Natural killer cell (primary cell): ENCODE data around the gene TBL3. TPM values are rescaled to one million over a fixed set of nuclear protein-coding genes. Genes with fewer than 3 reads are reported as not detected.
A peak's percentile ranks its signal among the peaks of the same experiment; 100 is the strongest.

Experiments
- ATAC-seq, 3 donors: fragments of 150-1000 bp in 2 of 3; fragments of 200-7000 bp in 1 of 3; cut with Tn5 transposase; 1 replicate in 1 of 3; 2 replicates in 2 of 3; pipeline ENCODE4 v1.10.0; 2021; ENCODE audit warnings: mild to moderate bottlenecking in 2 of 3, moderate library complexity in 2 of 3
- DNase-seq, 2 donors: peaks; one replicate each; pipeline versions ENCODE4 v3.0.0 to v3.0.0-alpha.2; 2013 to 2021; ENCODE audit warnings: mixed read lengths in 1 of 2
- H3K27ac ChIP-seq: one replicate; pipeline ENCODE4 v1.5.1; 2013; ENCODE audit warnings: mild to moderate bottlenecking, low read length
- H3K27me3 ChIP-seq: one replicate; pipeline ENCODE4 v1.6.1; 2013; ENCODE audit warnings: low read length; ENCODE audit not compliant: control insufficient read depth, insufficient read depth
- H3K36me3 ChIP-seq: one replicate; pipeline ENCODE4 v1.6.1; 2013; ENCODE audit warnings: low read length; ENCODE audit not compliant: control insufficient read depth, insufficient read depth
- H3K4me1 ChIP-seq: one replicate; pipeline ENCODE4 v1.6.1; 2013; ENCODE audit warnings: low read length; ENCODE audit not compliant: control insufficient read depth, insufficient read depth
- H3K4me3 ChIP-seq: one replicate; pipeline ENCODE4 v1.5.1; 2013; ENCODE audit warnings: low read length
- H3K9me3 ChIP-seq: one replicate; pipeline ENCODE4 v1.6.1; 2013; ENCODE audit warnings: low read length; ENCODE audit not compliant: control insufficient read depth, insufficient read depth
- H3K27ac Mint-ChIP-seq, 2 donors: one replicate each; pipeline ENCODE4 v1.8.0; 2022; ENCODE audit warnings: mild to moderate bottlenecking in 2 of 2, mixed read lengths in 2 of 2, moderate library complexity in 1 of 2
- H3K27me3 Mint-ChIP-seq, 2 donors: one replicate each; pipeline ENCODE4 v1.8.0; 2022; ENCODE audit warnings: low read depth in 2 of 2, mixed read lengths in 2 of 2
- H3K36me3 Mint-ChIP-seq: one replicate; pipeline ENCODE4 v1.8.0; 2022; ENCODE audit warnings: mixed read lengths
- H3K4me1 Mint-ChIP-seq, 2 donors: one replicate each; pipeline ENCODE4 v1.8.0; 2022; ENCODE audit warnings: mixed read lengths in 2 of 2
- H3K4me3 Mint-ChIP-seq: one replicate; pipeline ENCODE4 v1.8.0; 2022; ENCODE audit warnings: mild to moderate bottlenecking, moderate library complexity, mixed read lengths
- H3K9me3 Mint-ChIP-seq, 2 donors: one replicate each; pipeline ENCODE4 v1.8.0; 2022; ENCODE audit warnings: mixed read lengths in 2 of 2
- WGBS: methylation state at CpG from one replicate; pipeline ENCODE4 v1.1.7; 2013; ENCODE audit warnings: missing lambda C conversion rate; ENCODE audit not compliant: insufficient coverage; 5-methylcytosine and 5-hydroxymethylcytosine counted together
- intact Hi-C: fragments of 100-400 bp; cut with micrococcal nuclease; formaldehyde crosslinking; loops from one replicate; pipeline ENCODE4 v1.14.2; 2022
- total RNA-seq, 4 donors: library from RNA; stranded (reverse); fragments of 120-200 nt in 1 of 4; gene quantifications; one replicate each; pipeline versions ENCODE4 v1.2.3 to v1.2.4, GENCODE V29; 2013 to 2022
- TF ChIP-seq, protein P1 (sequence below): fragments of 200-600 bp; IDR thresholded peaks from one replicate; pipeline ENCODE4 v1.8.0; 2022; ENCODE audit warnings: antibody characterized with exemption

The TBL3 gene
- total RNA-seq: 10 to 100 TPM; 25.1 to 28.9 (median 28.1) TPM
- total RNA-seq (2013): 24.3 TPM

DNA sequence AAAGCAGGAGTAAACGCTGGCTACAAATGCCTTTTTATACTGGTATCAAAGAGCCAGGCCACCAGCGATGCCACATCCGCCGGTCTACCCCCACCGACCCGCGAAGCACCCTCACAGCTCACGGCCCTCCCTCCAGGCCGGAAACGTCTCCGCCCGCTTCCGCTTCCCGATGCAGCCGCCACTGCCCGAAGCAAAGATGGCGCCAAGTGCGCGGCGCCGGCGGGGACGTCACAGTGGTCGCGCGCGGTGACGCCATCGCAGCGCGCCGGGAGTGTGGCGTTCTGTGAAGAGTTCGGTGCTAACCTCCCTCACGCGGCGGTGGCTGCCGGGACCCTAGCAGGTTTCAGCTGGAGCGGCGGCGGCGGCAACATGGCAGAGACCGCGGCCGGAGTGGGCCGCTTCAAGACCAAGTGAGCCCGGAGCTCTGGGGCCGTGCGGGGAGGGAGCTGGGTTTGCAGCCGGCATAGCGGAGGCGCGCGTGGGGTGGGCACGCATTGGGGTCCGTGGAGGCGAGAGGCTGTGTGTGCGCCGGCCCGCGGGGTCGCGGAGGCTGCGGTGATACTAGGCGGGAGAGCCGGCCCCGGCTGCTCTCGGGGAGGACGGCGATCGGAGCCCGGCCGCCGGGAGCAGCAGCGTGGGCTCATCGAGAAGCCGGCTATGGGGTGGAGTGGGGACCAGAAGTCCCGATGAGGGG, at the start of gene TBL3:
TBL3 (plus strand) TSS at position 258 of the 694 bp plus-strand sequence; CDS start at position 370, 112 bp downstream.
- TF ChIP-seq, protein P1, sequence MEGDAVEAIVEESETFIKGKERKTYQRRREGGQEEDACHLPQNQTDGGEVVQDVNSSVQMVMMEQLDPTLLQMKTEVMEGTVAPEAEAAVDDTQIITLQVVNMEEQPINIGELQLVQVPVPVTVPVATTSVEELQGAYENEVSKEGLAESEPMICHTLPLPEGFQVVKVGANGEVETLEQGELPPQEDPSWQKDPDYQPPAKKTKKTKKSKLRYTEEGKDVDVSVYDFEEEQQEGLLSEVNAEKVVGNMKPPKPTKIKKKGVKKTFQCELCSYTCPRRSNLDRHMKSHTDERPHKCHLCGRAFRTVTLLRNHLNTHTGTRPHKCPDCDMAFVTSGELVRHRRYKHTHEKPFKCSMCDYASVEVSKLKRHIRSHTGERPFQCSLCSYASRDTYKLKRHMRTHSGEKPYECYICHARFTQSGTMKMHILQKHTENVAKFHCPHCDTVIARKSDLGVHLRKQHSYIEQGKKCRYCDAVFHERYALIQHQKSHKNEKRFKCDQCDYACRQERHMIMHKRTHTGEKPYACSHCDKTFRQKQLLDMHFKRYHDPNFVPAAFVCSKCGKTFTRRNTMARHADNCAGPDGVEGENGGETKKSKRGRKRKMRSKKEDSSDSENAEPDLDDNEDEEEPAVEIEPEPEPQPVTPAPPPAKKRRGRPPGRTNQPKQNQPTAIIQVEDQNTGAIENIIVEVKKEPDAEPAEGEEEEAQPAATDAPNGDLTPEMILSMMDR: no peak
- DNase-seq (peak; percentile 98 to 99), ATAC-seq (peak; percentile 96 to 98 (median 97))
- Mint-ChIP-seq H3K27ac (peak within 1 kb of the TSS; percentile 97 to 98), H3K9me3 (no peaks in the 10 kb centered on the region), H3K4me3 (peak within 1 kb of the TSS; percentile 98), H3K4me1 (peaks cover 18 to 23% of the 10 kb centered on the region in 2 donors), H3K27me3 (no peaks in the 10 kb centered on the region), H3K36me3 (no peaks in the 10 kb centered on the region)
- H3K36me3 ChIP-seq: peaks cover 27% of the 10 kb centered on the region
- peak within 1 kb of the TSS; percentile 62 for H3K4me3 ChIP-seq
- H3K4me1 ChIP-seq: peaks cover 27% of the 10 kb centered on the region
- H3K9me3 ChIP-seq: no peaks in the 10 kb centered on the region
- intact Hi-C loops: loop anchor here (1.0 kb wide), 1 partner anchor 8 kb away; the partner anchor contains the start of gene RPS2
- WGBS: under 1% methylated on average over 78 of the region's 78 CpGs
- H3K27me3 ChIP-seq: no peaks in the 10 kb centered on the region
- peak within 1 kb of the TSS; percentile 97 for H3K27ac ChIP-seq

DNA sequence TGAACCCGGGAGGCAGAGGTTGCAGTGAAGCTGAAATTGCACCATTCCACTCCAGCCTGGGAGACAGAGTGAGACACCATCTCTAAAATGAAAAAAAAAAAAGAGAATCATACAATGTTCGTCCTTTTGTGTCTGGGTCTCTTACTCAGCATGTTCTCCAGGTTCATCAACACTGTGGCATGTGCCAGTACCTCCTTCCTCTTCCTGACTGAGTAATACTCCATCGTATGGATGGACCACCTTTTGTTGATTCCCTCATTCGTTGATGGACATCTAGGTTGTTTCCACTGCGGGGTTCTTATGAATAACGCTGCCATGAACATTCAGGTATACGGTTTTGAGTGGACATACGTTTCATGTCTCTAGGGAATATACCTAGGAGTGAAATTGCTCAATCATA, 49.5 kb upstream of the TBL3 start:
- peaks cover 32 to 35% of the 10 kb centered on the region in 2 donors for H3K27me3 Mint-ChIP-seq
- TF ChIP-seq, protein P1: no peak
- H3K36me3 Mint-ChIP-seq: no peaks in the 10 kb centered on the region
- Histone ChIP-seq H3K9me3 (no peaks in the 10 kb centered on the region), H3K27me3 (peaks cover 24% of the 10 kb centered on the region), H3K4me3 (no peak overlapping the region), H3K4me1 (peaks cover 3% of the 10 kb centered on the region), H3K36me3 (no peaks in the 10 kb centered on the region), H3K27ac (no peak overlapping the region)
- WGBS: 79% methylated on average over 8 of the region's 8 CpGs
- no peaks in the 10 kb centered on the region for H3K4me1 Mint-ChIP-seq
- H3K4me3 Mint-ChIP-seq: no peak overlapping the region
- DNase-seq (no peak), ATAC-seq (no peak)
- intact Hi-C loops: loop anchor here (10.0 kb wide), 1 partner anchor 148 kb away; the partner anchor contains the start of genes EME2, MRPS34 and NME3
- no peak overlapping the region for H3K27ac Mint-ChIP-seq
- H3K9me3 Mint-ChIP-seq: no peaks in the 10 kb centered on the region

DNA sequence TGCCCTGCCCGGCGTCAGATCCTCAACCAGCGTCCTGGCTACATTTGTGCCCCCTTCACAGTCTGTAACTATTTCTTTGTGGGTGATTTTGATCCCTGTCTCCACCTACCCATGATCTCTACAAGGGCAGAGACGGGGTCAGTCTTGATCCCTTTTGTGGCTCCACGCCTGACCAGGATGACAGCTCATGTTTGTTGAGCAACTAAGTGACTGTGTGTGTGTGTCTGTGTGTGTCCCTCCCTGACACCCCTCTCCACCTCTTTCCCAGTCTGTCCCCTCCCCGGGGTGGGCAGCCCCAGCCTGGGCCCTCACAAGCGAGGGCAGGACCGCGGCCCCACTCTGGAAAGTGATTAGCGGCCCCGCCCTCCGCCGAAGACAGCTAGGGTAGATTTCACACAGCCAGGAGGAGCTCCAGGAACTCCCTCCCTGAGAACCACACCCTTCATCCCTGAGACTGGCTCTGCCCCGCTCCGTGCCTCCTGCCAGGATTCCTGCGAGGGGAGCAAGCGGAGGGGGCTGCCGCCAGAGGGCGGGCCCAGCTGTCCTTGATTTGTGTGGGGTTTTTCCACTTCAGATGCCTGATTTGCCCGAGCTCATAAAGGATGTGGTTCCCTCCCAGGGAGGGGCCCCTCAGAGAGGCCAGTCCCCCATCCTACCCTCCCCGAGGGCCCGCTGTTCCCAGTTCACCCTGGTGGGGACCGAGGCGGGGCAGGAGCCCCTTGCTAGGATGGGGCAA, 48.4 kb upstream of the TBL3 start:
- ATAC-seq (no peak), DNase-seq (peak in 1 of 2 donors; percentile 48)
- TF ChIP-seq, protein P1: no peak
- Mint-ChIP-seq H3K27me3 (peaks cover 32 to 35% of the 10 kb centered on the region in 2 donors), H3K4me3 (no peak overlapping the region), H3K36me3 (no peaks in the 10 kb centered on the region), H3K27ac (no peak overlapping the region), H3K4me1 (no peaks in the 10 kb centered on the region), H3K9me3 (no peaks in the 10 kb centered on the region)
- H3K4me3 ChIP-seq: no peak overlapping the region
- no peaks in the 10 kb centered on the region for H3K9me3 ChIP-seq
- intact Hi-C loops: loop anchor here (10.0 kb wide), 1 partner anchor 149 kb away; the partner anchor contains the start of genes EME2, MRPS34 and NME3
- WGBS: 13% methylated on average over 22 of the region's 24 CpGs
- H3K27ac ChIP-seq: no peak overlapping the region
- H3K4me1 ChIP-seq: peaks cover 3% of the 10 kb centered on the region
- no peaks in the 10 kb centered on the region for H3K36me3 ChIP-seq
- peaks cover 21% of the 10 kb centered on the region for H3K27me3 ChIP-seq
